ENCODE measurements around the gene ASPSCR1.
"Not testable (repeated sequence)": the region's sequence is repeated elsewhere in the genome, so short reads cannot be mapped to it uniquely, and the experiment has no call there.

ASPSCR1 gene

GRCh38 chr17:82029391-82029790 lies 52.0 kb downstream of the ASPSCR1 start:
- DNase-seq: no peak

GRCh38 chr17:82029990-82030469 lies 52.6 kb downstream of the ASPSCR1 start:
- no peak for DNase-seq

GRCh38 chr17:82030470-82031302 lies 53.3 kb downstream of the ASPSCR1 start:
- peak; percentile 66 for DNase-seq

GRCh38 chr17:82031303-82031884 lies 54.0 kb downstream of the ASPSCR1 start, which contains the start of gene RAC3:
TSS of gene RAC3 (plus strand) at chr17:82031678. CDS start at chr17:82031762, 84 bp downstream.
- peak; percentile 25 for DNase-seq

GRCh38 chr17:82031885-82032627 lies 54.6 kb downstream of the ASPSCR1 start:
- peak; percentile 20 for DNase-seq

GRCh38 chr17:82033359-82034085 lies 56.1 kb downstream of the ASPSCR1 start:
- no peak for DNase-seq

GRCh38 chr17:82034371-82035011 lies 57.1 kb downstream of the ASPSCR1 start:
- DNase-seq: no peak

- no peak for DNase-seq
Observed at GRCh38 chr17:82035488-82035887, 58.1 kb downstream of the ASPSCR1 start.

- no peak for DNase-seq
Observed at GRCh38 chr17:82035956-82036633, 58.7 kb downstream of the ASPSCR1 start.

- DNase-seq: no peak
Observed at GRCh38 chr17:82036634-82037091, 59.2 kb downstream of the ASPSCR1 start.

- peak; percentile 92 for DNase-seq
Observed at GRCh38 chr17:82037092-82037888, 59.9 kb downstream of the ASPSCR1 start, which contains the start of gene DCXR. TSS of gene DCXR (minus strand) at chr17:82037697. CDS start at chr17:82037682, 15 bp downstream.

GRCh38 chr17:82037889-82038195 lies 60.4 kb downstream of the ASPSCR1 start:
- no peak for DNase-seq

- not testable (repeated sequence) for DNase-seq
Observed at GRCh38 chr17:82038796-82039409, 61.5 kb downstream of the ASPSCR1 start.

GRCh38 chr17:82039695-82040299 lies 62.4 kb downstream of the ASPSCR1 start:
- DNase-seq: no peak

- DNase-seq: no peak
Observed at GRCh38 chr17:82041144-82041814, 63.9 kb downstream of the ASPSCR1 start.

- no peak for DNase-seq
Observed at GRCh38 chr17:82042649-82043048, 65.2 kb downstream of the ASPSCR1 start.

- DNase-seq: no peak
Observed at GRCh38 chr17:82043507-82043906, 66.1 kb downstream of the ASPSCR1 start.

GRCh38 chr17:82045936-82046484 lies 68.6 kb downstream of the ASPSCR1 start:
- DNase-seq: no peak

- no peak for DNase-seq
Observed at GRCh38 chr17:82046903-82047302, 69.5 kb downstream of the ASPSCR1 start.

All from NCI-H1105 treated with DMSO at 0.1 percent for 48 hours (cell line).